H9 (cell line): ENCODE data around the gene CCDC141. TPM values are rescaled to one million over a fixed set of nuclear protein-coding genes. Genes with fewer than 3 reads are reported as not detected.

Experiments
- DNase-seq: peaks from one replicate; pipeline ENCODE4 v3.0.0-alpha.2; 2017
- H2AFZ ChIP-seq: one replicate; pipeline ENCODE4 v1.6.1; 2013; ENCODE audit warnings: mild to moderate bottlenecking, low read length, control low read depth, moderate library complexity
- H2AK5ac ChIP-seq: 2 replicates; pipeline ENCODE4 v1.6.1; 2013; ENCODE audit warnings: low read length, control low read depth, mixed read lengths; ENCODE audit not compliant: insufficient read length
- H2BK120ac ChIP-seq: one replicate; pipeline ENCODE4 v1.6.1; 2013; ENCODE audit warnings: low read depth, mild to moderate bottlenecking, low read length, control low read depth, inconsistent platforms; ENCODE audit not compliant: poor library complexity, severe bottlenecking
- H2BK12ac ChIP-seq: 2 replicates; pipeline ENCODE4 v1.6.1; 2013; ENCODE audit warnings: low read length, control low read depth, mixed read lengths, low read depth; ENCODE audit not compliant: insufficient read length
- H2BK15ac ChIP-seq: 2 replicates; pipeline ENCODE4 v1.6.1; 2013; ENCODE audit warnings: low read depth, low read length, control low read depth
- H2BK20ac ChIP-seq: one replicate; pipeline ENCODE4 v1.6.1; 2013; ENCODE audit warnings: low read depth, mild to moderate bottlenecking, low read length, control low read depth, inconsistent platforms; ENCODE audit not compliant: poor library complexity, severe bottlenecking
- H2BK5ac ChIP-seq: 2 replicates; pipeline ENCODE4 v1.6.1; 2013; ENCODE audit warnings: low read length, control low read depth, mixed read lengths; ENCODE audit not compliant: insufficient read length
- H3K14ac ChIP-seq: 2 replicates; pipeline ENCODE4 v1.6.1; 2013; ENCODE audit warnings: low read length, control low read depth; ENCODE audit not compliant: insufficient read depth
- H3K18ac ChIP-seq: 2 replicates; pipeline ENCODE4 v1.6.1; 2013; ENCODE audit warnings: low read depth, mild to moderate bottlenecking, mixed read lengths, low read length, control low read depth; ENCODE audit not compliant: insufficient read length
- H3K23ac ChIP-seq: 2 replicates; pipeline ENCODE4 v1.6.1; 2013; ENCODE audit warnings: low read length, control low read depth, mixed read lengths, low read depth; ENCODE audit not compliant: insufficient read length
- H3K23me2 ChIP-seq: 2 replicates; pipeline ENCODE4 v1.6.1; 2013; ENCODE audit warnings: low read depth, mild to moderate bottlenecking, mixed read lengths, low read length, control low read depth; ENCODE audit not compliant: insufficient read length, poor library complexity, severe bottlenecking
- H3K27ac ChIP-seq: 2 replicates; pipeline ENCODE4 v1.5.1; 2013; ENCODE audit warnings: low read length, control low read depth, mixed read lengths, low read depth; ENCODE audit not compliant: insufficient read length
- H3K27me3 ChIP-seq: 2 replicates; pipeline ENCODE4 v1.6.1; 2013; ENCODE audit warnings: low read length, control low read depth, inconsistent platforms; ENCODE audit not compliant: insufficient read depth
- H3K4ac ChIP-seq: 2 replicates; pipeline ENCODE4 v1.6.1; 2013; ENCODE audit warnings: low read depth, mild to moderate bottlenecking, control low read depth, inconsistent platforms, low read length, moderate library complexity
- H3K4me1 ChIP-seq: 2 replicates; pipeline ENCODE4 v1.6.1; 2013; ENCODE audit warnings: low read length, control low read depth, inconsistent platforms; ENCODE audit not compliant: insufficient read depth
- H3K4me2 ChIP-seq: 2 replicates; pipeline ENCODE4 v1.6.1; 2013; ENCODE audit warnings: low read length, control low read depth, mixed read lengths; ENCODE audit not compliant: insufficient read length, insufficient read depth
- H3K56ac ChIP-seq: 2 replicates; pipeline ENCODE4 v1.6.1; 2013; ENCODE audit warnings: low read depth, mild to moderate bottlenecking, mixed read lengths, low read length, control low read depth; ENCODE audit not compliant: insufficient read length
- H3K79me1 ChIP-seq: 2 replicates; pipeline ENCODE4 v1.6.1; 2013; ENCODE audit warnings: low read depth, mild to moderate bottlenecking, moderate library complexity, low read length, control low read depth, inconsistent platforms; ENCODE audit not compliant: insufficient read depth, poor library complexity, severe bottlenecking
- H3K79me2 ChIP-seq: 2 replicates; pipeline ENCODE4 v1.6.1; 2013; ENCODE audit warnings: low read length, control low read depth, inconsistent platforms; ENCODE audit not compliant: insufficient read depth
- H3K9ac ChIP-seq: 2 replicates; pipeline ENCODE4 v1.6.1; 2013; ENCODE audit warnings: low read length, control low read depth, mixed read lengths; ENCODE audit not compliant: insufficient read length; ENCODE audit errors: extremely low read depth
- H3K9me3 ChIP-seq: one replicate; pipeline ENCODE4 v1.6.1; 2013; ENCODE audit warnings: low read depth, low read length, inconsistent platforms; ENCODE audit not compliant: control insufficient read depth
- H3T11ph ChIP-seq: one replicate; pipeline ENCODE4 v1.6.1; 2013; ENCODE audit warnings: mild to moderate bottlenecking, low read length, control low read depth, inconsistent platforms
- H4K20me1 ChIP-seq: one replicate; pipeline ENCODE4 v1.6.1; 2013; ENCODE audit not compliant: control insufficient read depth, insufficient read length, insufficient read depth
- H4K5ac ChIP-seq: 2 replicates; pipeline ENCODE4 v1.6.1; 2013; ENCODE audit warnings: low read depth, mild to moderate bottlenecking, mixed read lengths, low read length, control low read depth; ENCODE audit not compliant: insufficient read length
- H4K8ac ChIP-seq: replicated peaks from 2 replicates; pipeline ENCODE4 v1.6.1; 2013; ENCODE audit warnings: low read length, control low read depth, mixed read lengths, low read depth; ENCODE audit not compliant: insufficient read length
- H4K91ac ChIP-seq: 2 replicates; pipeline ENCODE4 v1.6.1; 2013; ENCODE audit warnings: low read depth, mild to moderate bottlenecking, moderate library complexity, mixed read lengths, low read length, control low read depth; ENCODE audit not compliant: insufficient read length
- H3K27ac Mint-ChIP-seq, 3 experiments: 2 replicates in 2 of 3; 3 replicates in 1 of 3; pipeline ENCODE4 v1.8.0; 2020 to 2021; ENCODE audit warnings: mixed read lengths in 3 of 3, mild to moderate bottlenecking in 1 of 3, moderate library complexity in 1 of 3
- H3K27me3 Mint-ChIP-seq: 2 replicates; pipeline ENCODE4 v1.8.0; 2021; ENCODE audit warnings: low read depth, mild to moderate bottlenecking, moderate library complexity, mixed read lengths
- H3K36me3 Mint-ChIP-seq, 3 experiments: 2 replicates in 2 of 3; 3 replicates in 1 of 3; pipeline ENCODE4 v1.8.0; 2020 to 2021; ENCODE audit warnings: low read depth in 3 of 3, mixed read lengths in 3 of 3; ENCODE audit not compliant: insufficient read depth in 1 of 3
- H3K4me1 Mint-ChIP-seq, 2 experiments: 2 replicates each; pipeline ENCODE4 v1.8.0; 2020; ENCODE audit warnings: mixed read lengths in 2 of 2
- H3K4me3 Mint-ChIP-seq, 2 experiments: 2 replicates in 1 of 2; 3 replicates in 1 of 2; pipeline ENCODE4 v1.8.0; 2020 to 2021; ENCODE audit warnings: mild to moderate bottlenecking in 2 of 2, mixed read lengths in 2 of 2, moderate library complexity in 1 of 2
- H3K9me3 Mint-ChIP-seq, 2 experiments: 2 replicates in 1 of 2; 3 replicates in 1 of 2; pipeline ENCODE4 v1.8.0; 2020; ENCODE audit warnings: mild to moderate bottlenecking in 2 of 2, mixed read lengths in 2 of 2, moderate library complexity in 1 of 2
- CTCF ChIP-seq: fragments of 200-600 bp; sonication (generic); conservative IDR thresholded peaks from 3 replicates; pipeline ENCODE4 v1.8.0; 2021; ENCODE audit warnings: antibody characterized with exemption, mild to moderate bottlenecking
- WGBS: extraction: QIAGEN DNeasy Blood & Tissue Kit; methylation state at CpG from one replicate; pipeline ENCODE4 v1.1.7; 2013; ENCODE audit warnings: missing lambda C conversion rate, low lambda C conversion rate, mixed read lengths; ENCODE audit not compliant: insufficient read length; ENCODE audit errors: extremely low coverage; 5-methylcytosine and 5-hydroxymethylcytosine counted together
- total RNA-seq: library from RNA; stranded (reverse); gene quantifications from 2 replicates; pipeline ENCODE4 v1.2.1, GENCODE V29; 2021

CCDC141 gene
- total RNA-seq, 1 experiment from 2014 or later: 1.0 TPM

DNA sequence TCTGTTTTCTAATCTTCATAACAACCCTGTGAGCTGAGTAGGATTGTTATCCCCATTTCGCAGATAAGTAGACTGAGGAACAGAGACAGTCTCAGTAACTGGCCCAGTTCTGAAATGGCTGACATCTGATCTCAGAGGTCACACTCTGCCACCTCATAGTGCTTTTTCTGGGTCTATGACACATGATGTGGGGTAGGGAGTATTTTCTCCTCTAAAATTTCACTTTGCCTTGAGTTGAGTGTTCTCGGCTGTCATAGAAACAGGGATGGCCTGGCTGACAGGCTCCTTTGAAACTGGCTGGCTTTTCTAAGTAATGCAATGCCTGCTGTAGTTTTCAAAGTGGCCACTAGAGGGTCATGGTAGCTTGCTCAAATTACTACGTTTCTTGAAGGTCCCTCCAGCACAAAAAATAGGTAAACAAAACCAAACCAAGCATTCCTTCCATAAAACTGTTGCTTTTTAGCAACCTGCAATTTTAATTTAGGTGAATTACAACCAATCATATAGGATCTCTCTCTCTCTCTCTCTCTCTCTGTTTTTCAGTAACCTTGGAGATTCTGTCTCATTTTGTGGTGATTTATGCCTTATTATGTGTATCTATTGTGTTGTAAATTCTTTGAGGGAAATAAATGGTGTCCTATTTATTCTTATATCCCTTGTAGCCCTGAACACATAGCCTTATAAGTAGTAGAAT, 158.5 kb downstream of the CCDC141 start:
- no peak overlapping the region for H3K27ac Mint-ChIP-seq
- Histone ChIP-seq H2AK5ac (no peak overlapping the region), H3K4me2 (no peak overlapping the region), H4K20me1 (no peaks in the 10 kb centered on the region), H3K56ac (no peak overlapping the region), H3K79me1 (no peaks in the 10 kb centered on the region), H3K23ac (no peak overlapping the region), H4K8ac (no peak overlapping the region), H3K23me2 (no peaks in the 10 kb centered on the region), H4K91ac (no peak overlapping the region), H3K9me3 (no peaks in the 10 kb centered on the region), H2BK120ac (no peak overlapping the region), H2BK5ac (no peak overlapping the region), H2BK20ac (no peak overlapping the region), H2AFZ (no peak overlapping the region), H3K79me2 (no peaks in the 10 kb centered on the region), H3T11ph (no peak overlapping the region), H2BK12ac (no peak overlapping the region), H3K27me3 (no peaks in the 10 kb centered on the region), H3K27ac (no peak overlapping the region), H3K4ac (no peak overlapping the region), H3K4me1 (no peaks in the 10 kb centered on the region), H3K14ac (no peak overlapping the region), H4K5ac (no peak overlapping the region), H3K18ac (no peak overlapping the region), H2BK15ac (0 out of 2 replicates have a peak overlapping the region, but pooled peaks have one; percentile 25), H3K9ac (no peak overlapping the region)
- no peak overlapping the region for H3K4me3 Mint-ChIP-seq
- H3K36me3 Mint-ChIP-seq: no peaks in the 10 kb centered on the region; a peak in 1 of 7 replicates
- no peaks in the 10 kb centered on the region for H3K9me3 Mint-ChIP-seq
- TF ChIP-seq CTCF: peak; percentile 89
- H3K4me1 Mint-ChIP-seq: peaks cover 0 to 8% of the 10 kb centered on the region in 2 experiments; a peak in 3 of 4 replicates
- no peaks in the 10 kb centered on the region for H3K27me3 Mint-ChIP-seq
- no CpG with 5 or more reads among the region's 3 CpGs for WGBS
- peak; percentile 64 for DNase-seq
